Fibroblast of lung (primary cell): ENCODE data around the gene GRID1.

Source experiments
- EZH2 ChIP-seq: IDR thresholded peaks from 2 replicates; pipeline ENCODE4 v1.5.1; 2012; ENCODE audit warnings: low read length, control low read depth, mild to moderate bottlenecking; ENCODE audit errors: missing control alignments
- TF ChIP-seq, protein P1 (sequence below), 2 donors: IDR thresholded peaks in 1 of 2; conservative IDR thresholded peaks in 1 of 2; 1 replicate in 1 of 2; 2 replicates in 1 of 2; pipeline ENCODE4 v1.5.1; 2011 to 2012; ENCODE audit warnings: low read length in 2 of 2, control low read depth in 1 of 2, inconsistent platforms in 1 of 2, low read depth in 1 of 2, mild to moderate bottlenecking in 1 of 2

DNA sequence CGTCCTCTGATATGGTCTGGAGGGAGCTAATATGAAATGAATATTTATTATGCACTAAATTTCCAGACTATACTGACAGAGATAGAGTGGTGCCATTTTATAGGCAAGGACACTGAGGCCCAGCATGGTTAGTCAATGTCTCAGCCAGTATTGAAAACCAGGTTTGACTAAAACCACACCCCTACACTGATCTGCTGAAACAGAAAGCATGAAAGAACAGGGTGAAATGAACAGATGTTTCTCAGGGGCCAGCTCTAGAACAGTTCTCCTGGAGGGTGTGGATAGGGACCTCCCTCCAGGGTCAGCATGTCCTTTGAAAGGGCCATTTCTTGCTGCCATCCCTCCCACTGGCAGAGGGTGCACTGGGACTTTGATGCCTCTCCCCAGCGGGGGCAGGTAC is 700.5 kb downstream of the GRID1 start:
- TF ChIP-seq, protein P1, sequence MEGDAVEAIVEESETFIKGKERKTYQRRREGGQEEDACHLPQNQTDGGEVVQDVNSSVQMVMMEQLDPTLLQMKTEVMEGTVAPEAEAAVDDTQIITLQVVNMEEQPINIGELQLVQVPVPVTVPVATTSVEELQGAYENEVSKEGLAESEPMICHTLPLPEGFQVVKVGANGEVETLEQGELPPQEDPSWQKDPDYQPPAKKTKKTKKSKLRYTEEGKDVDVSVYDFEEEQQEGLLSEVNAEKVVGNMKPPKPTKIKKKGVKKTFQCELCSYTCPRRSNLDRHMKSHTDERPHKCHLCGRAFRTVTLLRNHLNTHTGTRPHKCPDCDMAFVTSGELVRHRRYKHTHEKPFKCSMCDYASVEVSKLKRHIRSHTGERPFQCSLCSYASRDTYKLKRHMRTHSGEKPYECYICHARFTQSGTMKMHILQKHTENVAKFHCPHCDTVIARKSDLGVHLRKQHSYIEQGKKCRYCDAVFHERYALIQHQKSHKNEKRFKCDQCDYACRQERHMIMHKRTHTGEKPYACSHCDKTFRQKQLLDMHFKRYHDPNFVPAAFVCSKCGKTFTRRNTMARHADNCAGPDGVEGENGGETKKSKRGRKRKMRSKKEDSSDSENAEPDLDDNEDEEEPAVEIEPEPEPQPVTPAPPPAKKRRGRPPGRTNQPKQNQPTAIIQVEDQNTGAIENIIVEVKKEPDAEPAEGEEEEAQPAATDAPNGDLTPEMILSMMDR (conservative IDR thresholded peaks at IDR 0.05 in 1 of 2, IDR thresholded peaks at IDR 0.05 in 1 of 2; ENCODE audit: low read depth in 1 of 2, low read length in 2 of 2) = no peak
- TF ChIP-seq EZH2 = no peak
